IPS-18c (cell line): Measurements from ENCODE around the gene GSDME.
"Not testable (repeated sequence)": the region's sequence is repeated elsewhere in the genome, so short reads cannot be mapped to it uniquely, and the experiment has no call there.

ENCODE experiments used
- H3K4me3 ChIP-seq: 2 replicates; pipeline ENCODE4 v1.7.0; 2013; ENCODE audit warnings: low read depth, mild to moderate bottlenecking, low read length, moderate library complexity; ENCODE audit not compliant: insufficient read depth
- H3K9me3 ChIP-seq: one replicate; pipeline ENCODE4 v1.6.1; 2013; ENCODE audit warnings: mild to moderate bottlenecking, low read length, moderate library complexity; ENCODE audit not compliant: control insufficient read depth, insufficient read depth

The GSDME gene

DNA sequence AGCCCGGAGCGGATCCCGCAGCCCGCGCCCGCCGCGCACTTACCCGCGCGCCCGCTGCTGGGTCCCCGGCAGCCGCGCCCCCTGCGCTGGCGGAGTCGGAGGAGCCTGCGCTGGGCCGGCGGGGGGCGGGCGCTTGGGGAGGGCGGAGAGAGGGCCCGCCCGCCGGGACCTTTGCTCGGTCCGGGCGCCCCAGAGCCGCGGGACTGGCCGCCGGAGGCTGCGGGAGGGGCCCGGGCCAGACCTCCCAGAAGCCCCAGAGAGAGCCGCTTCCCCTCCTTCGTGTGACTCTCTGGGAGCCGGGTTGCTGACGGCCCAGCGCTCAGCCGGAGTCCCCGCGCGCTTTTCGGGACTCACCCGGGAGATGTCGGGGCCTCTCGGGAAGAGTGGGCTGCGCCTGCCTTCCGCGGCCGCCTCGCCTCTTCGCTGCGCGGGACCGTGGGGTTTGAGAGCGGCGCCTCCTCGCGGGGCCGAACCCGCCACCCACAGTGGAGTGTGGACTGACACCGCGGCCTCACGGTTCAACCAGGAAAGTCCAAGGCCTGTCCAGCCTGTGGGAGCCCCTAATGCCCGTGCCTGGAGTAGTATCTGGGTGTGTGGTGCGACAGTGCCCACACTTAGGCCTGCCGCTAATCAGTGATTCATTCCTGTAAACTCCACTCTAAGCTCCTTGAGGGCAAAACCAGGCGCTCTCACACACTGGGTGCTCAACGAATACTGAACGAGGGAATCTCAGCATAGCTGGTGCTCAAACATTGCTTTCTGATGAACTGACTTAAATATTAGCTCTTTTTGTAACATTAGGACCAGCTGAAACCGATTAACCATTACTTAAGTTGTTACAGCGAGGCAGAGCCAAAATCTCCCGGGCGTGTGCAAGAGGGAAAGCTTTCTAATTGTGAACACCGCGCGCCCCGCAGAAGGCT is at the start of gene GSDME:
TSS of gene GSDME (minus strand) at position 112 of the 923 bp plus-strand sequence. CDS start 7,690 bp downstream, outside the sequence.
- H3K4me3 ChIP-seq = peak within 1 kb of the TSS; percentile 72

GRCh38 chr7:24802300-24802699 is 45.0 kb upstream of the GSDME start:
- Histone ChIP-seq H3K4me3 (no peak overlapping the region), H3K9me3 (no peaks in the 10 kb centered on the region)

More for the DNA sequence above, at the start of gene GSDME:
- no peaks in the 10 kb centered on the region for H3K9me3 ChIP-seq

GRCh38 chr7:24801883-24802282 is 44.6 kb upstream of the GSDME start:
- H3K9me3 ChIP-seq = no peaks in the 10 kb centered on the region
- H3K4me3 ChIP-seq = no peak overlapping the region

GRCh38 chr7:24800667-24801066 is 43.4 kb upstream of the GSDME start:
- H3K9me3 ChIP-seq = no peaks in the 10 kb centered on the region
- H3K4me3 ChIP-seq = no peak overlapping the region

DNA sequence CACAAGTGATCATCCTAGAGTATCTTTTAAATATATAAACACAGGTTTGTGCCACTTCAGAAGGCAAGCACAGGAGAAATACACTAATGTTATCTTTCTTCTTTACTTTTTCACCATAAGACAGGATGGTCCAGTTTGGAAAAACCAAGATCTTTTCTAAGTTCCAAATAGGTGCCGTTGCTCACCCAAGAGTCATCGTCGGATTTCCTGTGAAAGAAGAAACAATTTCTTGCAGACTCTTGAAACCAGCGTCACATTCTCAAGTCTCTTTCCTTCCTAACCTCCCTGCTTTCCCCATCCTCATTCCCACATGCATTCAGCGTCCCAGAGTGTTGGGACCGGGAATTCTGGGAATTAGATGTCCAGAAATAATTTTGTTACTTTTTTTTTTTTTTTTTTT is 42.8 kb upstream of the GSDME start:
- H3K9me3 ChIP-seq = no peaks in the 10 kb centered on the region
- H3K4me3 ChIP-seq = no peak overlapping the region

DNA sequence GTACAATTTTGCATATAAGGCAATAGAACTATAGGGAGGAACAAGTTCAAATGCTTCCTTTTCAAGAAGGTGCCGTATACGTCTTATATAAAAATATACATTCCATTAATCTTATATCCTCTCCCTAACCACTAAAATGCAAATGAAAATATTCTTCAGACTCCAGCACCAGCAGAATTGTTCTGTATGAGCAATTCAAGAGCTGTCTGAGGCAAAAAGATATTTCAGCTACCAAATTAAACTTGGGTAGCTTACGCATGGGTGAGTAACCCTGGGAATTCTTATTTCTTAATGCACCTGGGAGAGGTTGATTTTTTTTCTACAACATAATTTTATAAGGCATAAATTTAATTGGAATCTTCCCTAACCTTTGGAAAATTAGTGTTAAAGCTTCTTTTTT is 42.2 kb upstream of the GSDME start:
- H3K9me3 ChIP-seq = no peaks in the 10 kb centered on the region
- H3K4me3 ChIP-seq = no peak overlapping the region

DNA sequence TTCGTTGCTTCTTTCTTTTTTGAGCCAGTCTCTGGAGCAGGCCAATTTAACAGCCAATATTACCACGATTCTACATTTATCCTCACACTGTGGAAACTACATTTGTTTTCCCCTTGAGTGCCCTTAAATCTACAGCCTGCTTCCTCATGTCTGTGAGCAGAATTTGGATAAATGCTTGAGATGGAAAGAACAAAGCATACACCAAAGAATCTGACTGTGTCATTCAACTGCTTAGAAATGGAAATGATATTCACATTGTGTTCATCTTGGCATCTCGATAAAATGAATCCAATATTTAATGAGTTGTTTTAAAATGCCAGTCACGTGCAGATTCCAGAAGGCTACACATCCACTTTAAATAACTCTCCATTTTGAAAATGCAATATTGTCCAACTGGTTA is 41.0 kb upstream of the GSDME start:
- Histone ChIP-seq H3K9me3 (no peaks in the 10 kb centered on the region), H3K4me3 (no peak overlapping the region)

GRCh38 chr7:24797270-24797669 is 40.0 kb upstream of the GSDME start:
- no peaks in the 10 kb centered on the region for H3K9me3 ChIP-seq
- no peak overlapping the region for H3K4me3 ChIP-seq

GRCh38 chr7:24795407-24795767 is 38.1 kb upstream of the GSDME start:
- Histone ChIP-seq H3K4me3 (no peak overlapping the region), H3K9me3 (no peaks in the 10 kb centered on the region)

- not testable (repeated sequence) for H3K4me3 ChIP-seq, H3K9me3 ChIP-seq
Observed at GRCh38 chr7:24794751-24795406, 37.6 kb upstream of the GSDME start.

GRCh38 chr7:24793982-24794648 is 36.9 kb upstream of the GSDME start:
- no peak overlapping the region for H3K4me3 ChIP-seq
- H3K9me3 ChIP-seq = no peaks in the 10 kb centered on the region

DNA sequence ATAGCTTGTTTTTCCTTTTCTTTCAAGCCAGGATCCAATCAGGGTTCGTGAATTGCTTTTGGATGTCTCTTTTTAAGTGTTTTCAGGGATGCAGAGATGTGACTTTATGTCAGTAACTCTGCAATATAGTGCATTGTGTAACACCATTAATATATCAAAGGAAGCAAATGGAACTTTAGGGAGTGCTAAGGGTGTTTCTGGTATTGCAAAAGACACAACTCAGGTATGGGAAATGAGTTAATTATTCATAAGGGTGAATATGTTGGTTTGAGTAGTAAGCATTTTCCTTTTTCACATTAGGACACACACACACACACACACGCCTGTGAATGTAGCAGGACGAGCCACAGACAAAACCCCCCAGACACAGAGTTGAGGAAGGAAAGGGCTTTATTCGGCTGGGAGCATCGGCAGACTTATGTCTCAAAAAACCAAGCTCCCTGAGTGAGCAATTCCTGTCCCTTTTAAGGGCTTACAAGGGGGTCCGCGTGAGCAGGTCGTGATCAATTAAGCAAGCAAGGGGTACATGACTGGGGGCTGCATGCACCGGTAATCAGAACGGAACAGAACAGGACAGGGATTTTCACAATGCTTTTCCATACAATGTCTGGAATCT is 31.8 kb upstream of the GSDME start:
- H3K4me3 ChIP-seq = no peak overlapping the region
- no peaks in the 10 kb centered on the region for H3K9me3 ChIP-seq

GRCh38 chr7:24788075-24788474 is 30.8 kb upstream of the GSDME start:
- H3K9me3 ChIP-seq = peaks cover 2% of the 10 kb centered on the region
- H3K4me3 ChIP-seq = no peak overlapping the region

DNA sequence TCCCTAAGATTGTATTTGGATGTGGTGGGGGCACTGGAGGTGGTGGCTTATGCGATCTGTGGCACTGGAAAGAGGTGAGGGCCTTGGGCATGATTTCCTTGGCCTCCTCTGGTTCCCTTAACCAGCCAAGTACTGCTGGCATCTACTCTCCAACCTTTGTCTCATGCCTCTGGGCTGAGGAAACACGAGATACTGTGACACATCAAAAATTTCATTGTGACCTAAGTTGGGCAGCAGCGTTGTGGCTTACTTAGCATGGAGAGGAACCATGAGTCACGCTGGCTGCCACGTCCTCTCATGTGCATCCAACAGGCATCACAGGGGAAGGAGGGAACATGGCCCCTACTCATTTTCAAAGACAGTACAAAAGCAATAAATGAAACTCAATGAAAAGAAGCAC is 29.7 kb upstream of the GSDME start:
- Histone ChIP-seq H3K4me3 (no peak overlapping the region), H3K9me3 (peaks cover 2% of the 10 kb centered on the region)

- Histone ChIP-seq H3K9me3 (peaks cover 2% of the 10 kb centered on the region), H3K4me3 (no peak overlapping the region)
Observed at GRCh38 chr7:24786306-24786705, 29.0 kb upstream of the GSDME start.

- Histone ChIP-seq H3K9me3 (peaks cover 2% of the 10 kb centered on the region), H3K4me3 (no peak overlapping the region)
Observed at GRCh38 chr7:24784277-24784676, 27.0 kb upstream of the GSDME start.

GRCh38 chr7:24783698-24784097 is 26.4 kb upstream of the GSDME start:
- no peak overlapping the region for H3K4me3 ChIP-seq
- peaks cover 2% of the 10 kb centered on the region for H3K9me3 ChIP-seq
